GM23248 (cell line): Measurements from ENCODE around the gene TSPEAR. TPM values are rescaled to one million over a fixed set of nuclear protein-coding genes. Genes with fewer than 3 reads are reported as not detected.

ENCODE experiments used
- DNase-seq: peaks from one replicate; pipeline ENCODE4 v3.0.0-alpha.2; 2015
- H2AFZ ChIP-seq: fragments of 200-600 bp; sonication (generic); 2 replicates; pipeline ENCODE4 v1.6.1; 2016; ENCODE audit warnings: antibody characterized with exemption
- H3F3A ChIP-seq: fragments of 200-600 bp; sonication (generic); 2 replicates; pipeline ENCODE4 v1.6.1; 2016; ENCODE audit warnings: mild to moderate bottlenecking, antibody characterized with exemption, mixed run types; ENCODE audit not compliant: insufficient read depth
- H3K27ac ChIP-seq: fragments of 200-600 bp; sonication (generic); 2 replicates; pipeline ENCODE4 v1.5.1; 2016; ENCODE audit warnings: mild to moderate bottlenecking
- H3K27me3 ChIP-seq: fragments of 200-600 bp; sonication (generic); replicated peaks from 2 replicates; pipeline ENCODE4 v1.6.1; 2016; ENCODE audit warnings: mild to moderate bottlenecking; ENCODE audit not compliant: insufficient read depth
- H3K36me3 ChIP-seq: fragments of 200-600 bp; sonication (generic); 2 replicates; pipeline ENCODE4 v1.6.1; 2016; ENCODE audit warnings: low read depth, mild to moderate bottlenecking
- H3K4me1 ChIP-seq: fragments of 200-600 bp; sonication (generic); 2 replicates; pipeline ENCODE4 v1.6.1; 2016; ENCODE audit warnings: mild to moderate bottlenecking; ENCODE audit not compliant: insufficient read depth
- H3K4me2 ChIP-seq: fragments of 200-600 bp; sonication (generic); one replicate; pipeline ENCODE4 v1.6.1; 2016; ENCODE audit warnings: mild to moderate bottlenecking; ENCODE audit not compliant: unreplicated experiment
- H3K4me3 ChIP-seq: fragments of 200-600 bp; sonication (generic); 2 replicates; pipeline ENCODE4 v1.5.1; 2016; ENCODE audit warnings: mild to moderate bottlenecking
- H3K79me2 ChIP-seq: fragments of 200-600 bp; sonication (generic); 2 replicates; pipeline ENCODE4 v1.6.1; 2016; ENCODE audit warnings: mild to moderate bottlenecking; ENCODE audit not compliant: insufficient read depth
- H3K9ac ChIP-seq: fragments of 200-600 bp; sonication (generic); 2 replicates; pipeline ENCODE4 v1.6.1; 2016; ENCODE audit warnings: mild to moderate bottlenecking
- H3K9me2 ChIP-seq: fragments of 200-600 bp; sonication (generic); 2 replicates; pipeline ENCODE4 v1.6.1; 2016; ENCODE audit warnings: mixed run types, mild to moderate bottlenecking, moderate library complexity; ENCODE audit not compliant: insufficient read depth
- H3K9me3 ChIP-seq: fragments of 200-600 bp; sonication (generic); one replicate; pipeline ENCODE4 v1.6.1; 2017; ENCODE audit warnings: low read depth
- H4K20me1 ChIP-seq: fragments of 200-600 bp; sonication (generic); 2 replicates; pipeline ENCODE4 v1.6.0; 2016; ENCODE audit not compliant: insufficient read depth
- EZH2 ChIP-seq: fragments of 200-600 bp; sonication (generic); IDR thresholded peaks from 2 replicates; pipeline ENCODE4 v1.6.1; 2018; ENCODE audit warnings: antibody characterized with exemption, mild to moderate bottlenecking; ENCODE audit not compliant: insufficient read depth, poor library complexity, severe bottlenecking
- EZH2phosphoT487 ChIP-seq: fragments of 200-600 bp; sonication (generic); IDR thresholded peaks from 2 replicates; pipeline ENCODE4 v1.6.1; 2018; ENCODE audit warnings: antibody characterized with exemption, moderate library complexity, mild to moderate bottlenecking, low read depth; ENCODE audit not compliant: insufficient read depth
- WGBS, 2 experiments: methylation state at CpG; one replicate each; pipeline ENCODE4 v1.1.6; 2015 to 2017; ENCODE audit warnings: low lambda C conversion rate in 2 of 2, low coverage in 1 of 2; ENCODE audit errors: missing lambda C conversion rate in 2 of 2; 5-methylcytosine and 5-hydroxymethylcytosine counted together
- in situ Hi-C: fragments of 300-500 bp; cut with MboI; formaldehyde crosslinking; loops from 2 replicates; pipeline ENCODE4 v1.15.0; 2020
- polyA plus RNA-seq: library from polyadenylated mRNA; unstranded; fragments of >200 nt; fragmentation: Nextera tagmentation; extraction: Ambion mirVana; gene quantifications from 2 replicates; pipeline ENCODE4 v1.2.1, GENCODE V29; 2016
- total RNA-seq: library from RNA; depleted of rRNA; stranded (reverse); fragments of >200 nt; shearing (Covaris generic); gene quantifications from 2 replicates; pipeline ENCODE4 v1.2.3, GENCODE V29; 2014

The TSPEAR gene
- total and polyA plus RNA-seq, 2 experiments from 2014 or later: not detected

- no peaks in the 10 kb centered on the region for H3K4me1 ChIP-seq
- no peak overlapping the region for H2AFZ ChIP-seq
- in situ Hi-C loops: no loop called here
- peaks cover 40% of the 10 kb centered on the region for H3K27me3 ChIP-seq
- no peaks in the 10 kb centered on the region for H3K79me2 ChIP-seq
- H3K9me2 ChIP-seq: no peaks in the 10 kb centered on the region
- no peaks in the 10 kb centered on the region for H3K9me3 ChIP-seq
- TF ChIP-seq EZH2 (no peak), EZH2phosphoT487 (no peak)
- no peak for DNase-seq
- H3K36me3 ChIP-seq: no peaks in the 10 kb centered on the region
- H3F3A ChIP-seq: no peaks in the 10 kb centered on the region
- no peak overlapping the region for H3K27ac ChIP-seq
- no peaks in the 10 kb centered on the region for H4K20me1 ChIP-seq
- H3K4me2 ChIP-seq: no peak overlapping the region
- no peak overlapping the region for H3K4me3 ChIP-seq
- no peak overlapping the region for H3K9ac ChIP-seq
- 62 to 70% methylated on average over 7 of the region's 7 CpGs for WGBS, 2 experiments
Measured at GRCh38 chr21:44730028-44730395, 18.6 kb upstream of the TSPEAR start.

GRCh38 chr21:44729336-44730027, 18.1 kb upstream of the TSPEAR start:
- TF ChIP-seq EZH2phosphoT487 (no peak), EZH2 (no peak)
- Histone ChIP-seq H3K79me2 (no peaks in the 10 kb centered on the region), H3K9me3 (no peaks in the 10 kb centered on the region), H3K36me3 (no peaks in the 10 kb centered on the region), H3K4me2 (no peak overlapping the region), H3K9ac (no peak overlapping the region), H2AFZ (no peak overlapping the region), H3K4me3 (no peak overlapping the region), H3K27ac (no peak overlapping the region), H3F3A (no peaks in the 10 kb centered on the region), H3K9me2 (no peaks in the 10 kb centered on the region), H3K4me1 (no peaks in the 10 kb centered on the region), H3K27me3 (peaks cover 46% of the 10 kb centered on the region), H4K20me1 (no peaks in the 10 kb centered on the region)
- 69 to 71% methylated on average over 23 of the region's 23 CpGs for WGBS, 2 experiments
- no peak for DNase-seq
- in situ Hi-C loops: no loop called here

GRCh38 chr21:44728716-44729115, 17.3 kb upstream of the TSPEAR start:
- DNase-seq: no peak
- Histone ChIP-seq H3K4me2 (no peak overlapping the region), H3K27me3 (peaks cover 53% of the 10 kb centered on the region), H3K9me3 (no peaks in the 10 kb centered on the region), H3K79me2 (no peaks in the 10 kb centered on the region), H4K20me1 (no peaks in the 10 kb centered on the region), H3K4me1 (no peaks in the 10 kb centered on the region), H3K9me2 (no peaks in the 10 kb centered on the region), H2AFZ (no peak overlapping the region), H3K36me3 (no peaks in the 10 kb centered on the region), H3K27ac (no peak overlapping the region), H3K4me3 (no peak overlapping the region), H3F3A (no peaks in the 10 kb centered on the region), H3K9ac (no peak overlapping the region)
- WGBS, 2 experiments: 48 to 56% methylated on average over 14 of the region's 14 CpGs
- TF ChIP-seq EZH2phosphoT487 (no peak), EZH2 (no peak)
- in situ Hi-C loops: no loop called here

GRCh38 chr21:44727757-44728156, 16.4 kb upstream of the TSPEAR start:
- Histone ChIP-seq H3K36me3 (no peaks in the 10 kb centered on the region), H2AFZ (no peak overlapping the region), H3K9me2 (no peaks in the 10 kb centered on the region), H3K27ac (no peak overlapping the region), H3K4me3 (no peak overlapping the region), H3K79me2 (no peaks in the 10 kb centered on the region), H3K9ac (no peak overlapping the region), H3F3A (no peaks in the 10 kb centered on the region), H3K27me3 (peaks cover 63% of the 10 kb centered on the region), H3K4me2 (no peak overlapping the region), H3K9me3 (no peaks in the 10 kb centered on the region), H4K20me1 (no peaks in the 10 kb centered on the region), H3K4me1 (no peaks in the 10 kb centered on the region)
- no peak for DNase-seq
- in situ Hi-C loops: no loop called here
- no peak for TF ChIP-seq EZH2phosphoT487
- 47 to 48% methylated on average over 9 of the region's 9 CpGs for WGBS, 2 experiments

GRCh38 chr21:44727321-44727720, 15.9 kb upstream of the TSPEAR start:
- H3K27ac ChIP-seq: no peak overlapping the region
- H3K79me2 ChIP-seq: no peaks in the 10 kb centered on the region
- no peak for TF ChIP-seq EZH2
- no peak for TF ChIP-seq EZH2phosphoT487
- H2AFZ ChIP-seq: no peak overlapping the region
- H3K4me1 ChIP-seq: no peaks in the 10 kb centered on the region
- no peak overlapping the region for H3K9ac ChIP-seq
- H3K4me2 ChIP-seq: no peak overlapping the region
- peaks cover 66% of the 10 kb centered on the region for H3K27me3 ChIP-seq
- H3K9me2 ChIP-seq: no peaks in the 10 kb centered on the region
- H3K36me3 ChIP-seq: no peaks in the 10 kb centered on the region
- in situ Hi-C loops: no loop called here
- H3K9me3 ChIP-seq: no peaks in the 10 kb centered on the region
- no peak overlapping the region for H3K4me3 ChIP-seq
- no peak for DNase-seq
- no peaks in the 10 kb centered on the region for H4K20me1 ChIP-seq
- H3F3A ChIP-seq: no peaks in the 10 kb centered on the region
- WGBS, 2 experiments: 68% methylated on average over 8 of the region's 8 CpGs
